ENCODE measurements around the gene STX16.
"Not testable (repeated sequence)": the region's sequence is repeated elsewhere in the genome, so short reads cannot be mapped to it uniquely, and the experiment has no call there.

Gene STX16

GRCh38 chr20:58637466-58638213, 13.4 kb upstream of the STX16 start:
- ATAC-seq = no peak

GRCh38 chr20:58638467-58639181, 12.5 kb upstream of the STX16 start:
- ATAC-seq = no peak

GRCh38 chr20:58639182-58640146, 11.6 kb upstream of the STX16 start:
- ATAC-seq = no peak

GRCh38 chr20:58640446-58640845, 10.6 kb upstream of the STX16 start:
- ATAC-seq = no peak

GRCh38 chr20:58642441-58642840, 8.6 kb upstream of the STX16 start:
- ATAC-seq = no peak

GRCh38 chr20:58642896-58643295, 8.2 kb upstream of the STX16 start:
- ATAC-seq = not testable (repeated sequence)

GRCh38 chr20:58645412-58645968, 5.6 kb upstream of the STX16 start:
- no peak for ATAC-seq

- ATAC-seq = no peak
Measured at GRCh38 chr20:58646257-58646656, 4.8 kb upstream of the STX16 start.

GRCh38 chr20:58646703-58647102, 4.4 kb upstream of the STX16 start:
- ATAC-seq = no peak

GRCh38 chr20:58647162-58647795, 3.8 kb upstream of the STX16 start:
- no peak for ATAC-seq

- ATAC-seq = no peak
Measured at GRCh38 chr20:58647796-58648501, 3.1 kb upstream of the STX16 start.

- ATAC-seq = not testable (repeated sequence)
Measured at GRCh38 chr20:58648502-58648825, 2.6 kb upstream of the STX16 start.

GRCh38 chr20:58649288-58650180, 1.5 kb upstream of the STX16 start:
- no peak for ATAC-seq

GRCh38 chr20:58650181-58650775, 805 bp upstream of the STX16 start:
- peak; percentile 9 to 14 for ATAC-seq

- ATAC-seq = no peak
Measured at GRCh38 chr20:58651559-58651945, 469 bp downstream of the STX16 start.

GRCh38 chr20:58651946-58652605, 993 bp downstream of the STX16 start:
- peak; percentile 46 to 49 for ATAC-seq

GRCh38 chr20:58652606-58653294, 1.7 kb downstream of the STX16 start:
- no peak for ATAC-seq

GRCh38 chr20:58654337-58654736, 3.3 kb downstream of the STX16 start:
- ATAC-seq = no peak

All from activated CD4-positive, CD25-positive, alpha-beta regulatory T cell treated with anti-CD3 and anti-CD28 coated beads, Interleukin-2, amount 50 U/mL, for 24 hours (primary cell).